ENCODE results near the gene PPT2. TPM values are rescaled to one million over a fixed set of nuclear protein-coding genes. Genes with fewer than 3 reads are reported as not detected.

PPT2 gene
- total and polyA plus RNA-seq, 2 of the 13 experiments (the other 11 are each of a cell fraction or from before 2014, with no cell fraction given) = 39.2 to 61.8 TPM

DNA sequence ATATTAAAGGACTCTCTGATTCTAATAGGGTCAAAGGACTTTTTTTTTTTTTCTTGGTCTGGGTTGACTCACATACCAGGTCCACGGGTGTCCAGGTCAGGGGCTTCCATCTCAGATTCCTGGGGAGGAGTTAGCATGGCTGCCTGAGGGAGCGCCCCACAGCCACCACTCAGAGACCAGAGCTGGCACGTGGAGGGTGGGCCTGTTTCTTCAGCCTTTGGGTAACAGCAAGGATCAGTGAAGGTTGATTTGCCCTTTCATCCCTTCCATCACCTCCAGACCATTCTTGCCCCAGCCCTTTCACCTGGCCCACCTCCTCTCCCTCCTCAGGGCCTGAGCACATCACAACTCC, 44.4 kb downstream of the PPT2 start (continued):
- TF ChIP-seq, protein P1, sequence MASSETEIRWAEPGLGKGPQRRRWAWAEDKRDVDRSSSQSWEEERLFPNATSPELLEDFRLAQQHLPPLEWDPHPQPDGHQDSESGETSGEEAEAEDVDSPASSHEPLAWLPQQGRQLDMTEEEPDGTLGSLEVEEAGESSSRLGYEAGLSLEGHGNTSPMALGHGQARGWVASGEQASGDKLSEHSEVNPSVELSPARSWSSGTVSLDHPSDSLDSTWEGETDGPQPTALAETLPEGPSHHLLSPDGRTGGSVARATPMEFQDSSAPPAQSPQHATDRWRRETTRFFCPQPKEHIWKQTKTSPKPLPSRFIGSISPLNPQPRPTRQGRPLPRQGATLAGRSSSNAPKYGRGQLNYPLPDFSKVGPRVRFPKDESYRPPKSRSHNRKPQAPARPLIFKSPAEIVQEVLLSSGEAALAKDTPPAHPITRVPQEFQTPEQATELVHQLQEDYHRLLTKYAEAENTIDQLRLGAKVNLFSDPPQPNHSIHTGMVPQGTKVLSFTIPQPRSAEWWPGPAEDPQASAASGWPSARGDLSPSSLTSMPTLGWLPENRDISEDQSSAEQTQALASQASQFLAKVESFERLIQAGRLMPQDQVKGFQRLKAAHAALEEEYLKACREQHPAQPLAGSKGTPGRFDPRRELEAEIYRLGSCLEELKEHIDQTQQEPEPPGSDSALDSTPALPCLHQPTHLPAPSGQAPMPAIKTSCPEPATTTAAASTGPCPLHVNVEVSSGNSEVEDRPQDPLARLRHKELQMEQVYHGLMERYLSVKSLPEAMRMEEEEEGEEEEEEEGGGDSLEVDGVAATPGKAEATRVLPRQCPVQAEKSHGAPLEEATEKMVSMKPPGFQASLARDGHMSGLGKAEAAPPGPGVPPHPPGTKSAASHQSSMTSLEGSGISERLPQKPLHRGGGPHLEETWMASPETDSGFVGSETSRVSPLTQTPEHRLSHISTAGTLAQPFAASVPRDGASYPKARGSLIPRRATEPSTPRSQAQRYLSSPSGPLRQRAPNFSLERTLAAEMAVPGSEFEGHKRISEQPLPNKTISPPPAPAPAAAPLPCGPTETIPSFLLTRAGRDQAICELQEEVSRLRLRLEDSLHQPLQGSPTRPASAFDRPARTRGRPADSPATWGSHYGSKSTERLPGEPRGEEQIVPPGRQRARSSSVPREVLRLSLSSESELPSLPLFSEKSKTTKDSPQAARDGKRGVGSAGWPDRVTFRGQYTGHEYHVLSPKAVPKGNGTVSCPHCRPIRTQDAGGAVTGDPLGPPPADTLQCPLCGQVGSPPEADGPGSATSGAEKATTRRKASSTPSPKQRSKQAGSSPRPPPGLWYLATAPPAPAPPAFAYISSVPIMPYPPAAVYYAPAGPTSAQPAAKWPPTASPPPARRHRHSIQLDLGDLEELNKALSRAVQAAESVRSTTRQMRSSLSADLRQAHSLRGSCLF (CRISPR knock-in tag; IDR thresholded peaks at IDR 0.05; ENCODE audit: borderline replicate concordance) = no peak
- TF ChIP-seq, protein P2, sequence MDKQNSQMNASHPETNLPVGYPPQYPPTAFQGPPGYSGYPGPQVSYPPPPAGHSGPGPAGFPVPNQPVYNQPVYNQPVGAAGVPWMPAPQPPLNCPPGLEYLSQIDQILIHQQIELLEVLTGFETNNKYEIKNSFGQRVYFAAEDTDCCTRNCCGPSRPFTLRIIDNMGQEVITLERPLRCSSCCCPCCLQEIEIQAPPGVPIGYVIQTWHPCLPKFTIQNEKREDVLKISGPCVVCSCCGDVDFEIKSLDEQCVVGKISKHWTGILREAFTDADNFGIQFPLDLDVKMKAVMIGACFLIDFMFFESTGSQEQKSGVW (CRISPR knock-in tag; IDR thresholded peaks at IDR 0.05; ENCODE audit: borderline replicate concordance) = no peak
- TF ChIP-seq ASH2L (IDR thresholded peaks at IDR 0.05; ENCODE audit: insufficient read length, low read depth, low read length) (no peak), ZFX (CRISPR knock-in tag; IDR thresholded peaks at IDR 0.05; ENCODE audit: low read depth) (no peak)

DNA sequence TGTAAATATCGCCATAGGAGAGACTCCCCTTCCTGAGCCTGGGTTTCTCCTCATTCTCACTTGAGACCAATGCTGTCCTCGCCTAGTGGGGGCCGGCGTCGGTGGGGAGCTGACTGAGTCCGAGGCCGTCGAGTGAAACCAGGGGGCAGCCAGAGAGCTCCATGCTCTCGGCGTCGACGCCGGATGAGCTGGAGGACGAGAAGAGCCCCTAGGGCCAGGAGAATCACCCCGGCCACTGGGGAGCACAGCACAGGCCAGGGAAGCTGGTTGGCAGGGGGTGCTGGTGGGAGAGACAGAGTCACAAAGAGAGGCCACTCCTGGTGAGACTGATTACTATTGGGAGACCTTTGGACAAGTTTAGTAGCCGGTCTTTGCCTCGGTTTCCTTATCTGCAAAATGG, 44.9 kb downstream of the PPT2 start:
- no TSS peak for BruUV-seq (replicated peaks)
- in situ Hi-C loops (cut with HindIII; ENCODE audit: extremely low pct_ligation_motif_present, low pct_unique_long_range_greater_than_20kb) (no loop called here), intact Hi-C loops (cut with micrococcal nuclease; ENCODE audit: unreplicated experiment) (loop anchor here (5.0 kb wide), 2 partner anchors 33 to 82 kb away; no protein-coding TSS in a partner anchor)
- Histone ChIP-seq H3K9ac (ENCODE audit: insufficient read depth, low read depth, low read length) (no peak overlapping the region), H3K4me1 (ENCODE audit: insufficient read depth, low read length) (peaks cover 43% of the 10 kb centered on the region), H4K20me1 (ENCODE audit: insufficient read depth, low read length) (no peaks in the 10 kb centered on the region), H3K79me2 (ENCODE audit: insufficient read depth, low read length) (no peaks in the 10 kb centered on the region), H3K9me3 (ENCODE audit: low read length) (no peaks in the 10 kb centered on the region), H3K27me3 (ENCODE audit: control insufficient read depth in 1 of 2, insufficient read depth in 2 of 2, low read length in 2 of 2) (peaks cover 4 to 29% of the 10 kb centered on the region in 2 experiments; a peak in 4 of 5 replicates), H2AFZ (ENCODE audit: low read length) (no peak overlapping the region), H3K4me2 (ENCODE audit: low read depth, low read length) (no peak overlapping the region), H3K27ac (ENCODE audit: extremely low read length, insufficient read depth, low read length) (no peak overlapping the region), H3K4me3 (replicated peaks in 1 of 3; ENCODE audit: insufficient read depth in 1 of 3, low read depth in 2 of 3, low read length in 3 of 3) (no peak overlapping the region), H3K36me3 (replicated peaks in 1 of 2; ENCODE audit: control insufficient read depth in 1 of 2, insufficient read depth in 2 of 2, low read length in 2 of 2) (no peaks in the 10 kb centered on the region)
- WGBS (ENCODE audit: low lambda C conversion rate) = 76% methylated on average over 17 of the region's 17 CpGs
- no peak for ATAC-seq
- CTCF ChIA-PET (ENCODE audit: low intra/inter-chr PET ratio, low total read pairs) = no interaction called here
- TF ChIP-seq RARG (CRISPR knock-in tag; IDR thresholded peaks at IDR 0.05; ENCODE audit: low read depth) = no peak
- no peak for TF ChIP-seq TMF1 (CRISPR knock-in tag; IDR thresholded peaks at IDR 0.05; ENCODE audit: low read depth)
- 0 out of 2 replicates have a peak, but pooled peaks have one; percentile 11 for TF ChIP-seq ZNF768 (CRISPR knock-in tag; IDR thresholded peaks at IDR 0.05)
- DNase-seq (ENCODE audit: low spot score) = no peak
- FAIRE-seq = no peak
- POLR2A ChIA-PET = no interaction called here
